Measurements from ENCODE around the gene TAS2R1. TPM values are rescaled to one million over a fixed set of nuclear protein-coding genes. Genes with fewer than 3 reads are reported as not detected.

Gene TAS2R1
- total RNA-seq, 1 experiment from 2014 or later = not detected

DNA sequence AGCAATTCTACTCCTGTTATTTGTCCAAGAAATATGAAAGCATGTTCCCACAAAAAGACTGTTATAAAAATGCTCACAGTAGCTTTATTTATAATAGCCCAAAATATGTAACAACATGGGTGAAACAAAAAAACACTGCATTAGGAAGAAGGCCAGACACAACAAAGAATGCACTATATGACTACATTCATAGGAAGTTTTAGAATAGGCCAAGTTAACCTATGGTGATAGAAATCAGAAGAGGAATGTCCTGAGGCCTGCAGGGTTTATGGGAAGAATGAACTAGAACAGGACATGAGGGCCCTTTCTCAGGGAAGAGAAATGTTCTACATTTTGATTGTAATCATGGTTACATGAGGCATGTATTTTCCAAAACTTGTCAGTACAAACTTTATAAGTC, 24.7 kb upstream of the TAS2R1 start:
- Mint-ChIP-seq H3K4me1 (ENCODE audit: insufficient read depth, unreplicated experiment) (no peaks in the 10 kb centered on the region), H3K36me3 (ENCODE audit: insufficient read depth, unreplicated experiment) (no peaks in the 10 kb centered on the region), H3K9me3 (ENCODE audit: unreplicated experiment) (no peaks in the 10 kb centered on the region), H3K27ac (ENCODE audit: low read depth, unreplicated experiment) (no peak overlapping the region), H3K27me3 (ENCODE audit: insufficient read depth, unreplicated experiment) (no peaks in the 10 kb centered on the region), H3K4me3 (ENCODE audit: unreplicated experiment) (no peak overlapping the region)
- ChIA-PET POLR2A (no interaction called here), CTCF (interaction anchor here (0.6 kb wide), 1 partner anchor 161 kb away, joined by 3 read pairs; no protein-coding TSS in a partner anchor)
- TF ChIP-seq, protein P1, sequence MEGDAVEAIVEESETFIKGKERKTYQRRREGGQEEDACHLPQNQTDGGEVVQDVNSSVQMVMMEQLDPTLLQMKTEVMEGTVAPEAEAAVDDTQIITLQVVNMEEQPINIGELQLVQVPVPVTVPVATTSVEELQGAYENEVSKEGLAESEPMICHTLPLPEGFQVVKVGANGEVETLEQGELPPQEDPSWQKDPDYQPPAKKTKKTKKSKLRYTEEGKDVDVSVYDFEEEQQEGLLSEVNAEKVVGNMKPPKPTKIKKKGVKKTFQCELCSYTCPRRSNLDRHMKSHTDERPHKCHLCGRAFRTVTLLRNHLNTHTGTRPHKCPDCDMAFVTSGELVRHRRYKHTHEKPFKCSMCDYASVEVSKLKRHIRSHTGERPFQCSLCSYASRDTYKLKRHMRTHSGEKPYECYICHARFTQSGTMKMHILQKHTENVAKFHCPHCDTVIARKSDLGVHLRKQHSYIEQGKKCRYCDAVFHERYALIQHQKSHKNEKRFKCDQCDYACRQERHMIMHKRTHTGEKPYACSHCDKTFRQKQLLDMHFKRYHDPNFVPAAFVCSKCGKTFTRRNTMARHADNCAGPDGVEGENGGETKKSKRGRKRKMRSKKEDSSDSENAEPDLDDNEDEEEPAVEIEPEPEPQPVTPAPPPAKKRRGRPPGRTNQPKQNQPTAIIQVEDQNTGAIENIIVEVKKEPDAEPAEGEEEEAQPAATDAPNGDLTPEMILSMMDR (IDR thresholded peaks at IDR 0.05; ENCODE audit: unreplicated experiment) = no peak
- intact Hi-C loops (cut with micrococcal nuclease) = no loop called here
- DNase-seq (ENCODE audit: unreplicated experiment) = no peak
- no TSS peak for BruUV-seq (replicated peaks)

DNA sequence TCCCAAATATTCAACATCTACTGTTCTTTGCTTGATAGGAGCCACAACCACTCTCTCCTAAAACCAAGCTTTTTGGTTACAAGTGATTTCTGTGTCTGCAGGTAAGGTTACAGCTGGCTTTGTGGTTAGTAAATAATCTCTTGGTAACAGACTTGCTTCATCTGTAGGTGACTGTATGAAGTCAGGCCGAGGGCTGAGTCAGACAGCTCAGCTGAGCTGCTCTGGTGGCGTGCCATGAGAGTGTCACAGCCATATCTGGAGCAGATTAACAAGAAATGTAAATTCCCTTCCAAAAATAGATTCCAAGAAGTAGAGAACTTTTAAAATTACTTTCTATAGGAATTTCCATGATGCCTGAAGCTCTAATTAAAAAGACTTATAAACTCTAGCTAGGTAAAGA, 23.7 kb upstream of the TAS2R1 start:
- POLR2A ChIA-PET = interaction anchor here (0.6 to 0.9 kb wide), 2 partner anchors 10 to 47 kb away, joined by 3 read pairs; no protein-coding TSS in a partner anchor
- no peaks in the 10 kb centered on the region for H3K9me3 Mint-ChIP-seq (ENCODE audit: unreplicated experiment)
- peak; percentile 60 for DNase-seq (ENCODE audit: unreplicated experiment)
- CTCF ChIA-PET = interaction anchor here (0.6 to 0.8 kb wide), 2 partner anchors 9 to 40 kb away, joined by 3 to 4 read pairs; no protein-coding TSS in a partner anchor
- no peaks in the 10 kb centered on the region for H3K4me1 Mint-ChIP-seq (ENCODE audit: insufficient read depth, unreplicated experiment)
- intact Hi-C loops (cut with micrococcal nuclease) = no loop called here
- BruUV-seq (replicated peaks) = no TSS peak
- TF ChIP-seq, protein P1 (IDR thresholded peaks at IDR 0.05; ENCODE audit: unreplicated experiment) = no peak
- H3K27ac Mint-ChIP-seq (ENCODE audit: low read depth, unreplicated experiment) = no peak overlapping the region
- H3K4me3 Mint-ChIP-seq (ENCODE audit: unreplicated experiment) = no peak overlapping the region
- H3K36me3 Mint-ChIP-seq (ENCODE audit: insufficient read depth, unreplicated experiment) = no peaks in the 10 kb centered on the region
- no peaks in the 10 kb centered on the region for H3K27me3 Mint-ChIP-seq (ENCODE audit: insufficient read depth, unreplicated experiment)

DNA sequence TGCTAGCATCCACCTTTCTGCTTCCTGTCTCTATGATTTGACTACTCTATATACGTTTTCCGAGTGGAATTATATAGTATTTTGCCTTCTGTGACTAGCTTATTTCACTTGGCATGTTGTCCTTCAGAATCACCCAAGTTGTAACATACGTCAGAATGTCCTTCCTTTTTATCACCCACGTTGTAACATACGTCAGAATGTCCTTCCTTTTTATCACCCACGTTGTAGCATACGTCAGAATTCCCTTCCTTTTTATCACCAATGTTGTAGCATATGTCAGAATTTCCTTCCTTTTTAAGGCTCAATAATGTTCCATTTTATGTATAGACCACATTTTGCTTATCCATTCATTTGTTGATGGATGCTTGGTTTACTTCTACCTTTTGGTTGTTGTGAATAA, 22.9 kb upstream of the TAS2R1 start:
- H3K36me3 Mint-ChIP-seq (ENCODE audit: insufficient read depth, unreplicated experiment) = no peaks in the 10 kb centered on the region
- POLR2A ChIA-PET = interaction anchor here (0.7 kb wide), 1 partner anchor 901 kb away, joined by 3 read pairs; no protein-coding TSS in a partner anchor
- H3K4me1 Mint-ChIP-seq (ENCODE audit: insufficient read depth, unreplicated experiment) = no peaks in the 10 kb centered on the region
- CTCF ChIA-PET = interaction anchor here (1.1 kb wide), 1 partner anchor 9 kb away, joined by 4 read pairs; no protein-coding TSS in a partner anchor
- no peak for DNase-seq (ENCODE audit: unreplicated experiment)
- H3K4me3 Mint-ChIP-seq (ENCODE audit: unreplicated experiment) = no peak overlapping the region
- H3K27ac Mint-ChIP-seq (ENCODE audit: low read depth, unreplicated experiment) = no peak overlapping the region
- no peaks in the 10 kb centered on the region for H3K27me3 Mint-ChIP-seq (ENCODE audit: insufficient read depth, unreplicated experiment)
- TF ChIP-seq, protein P1 (IDR thresholded peaks at IDR 0.05; ENCODE audit: unreplicated experiment) = no peak
- no peaks in the 10 kb centered on the region for H3K9me3 Mint-ChIP-seq (ENCODE audit: unreplicated experiment)
- no TSS peak for BruUV-seq (replicated peaks)
- intact Hi-C loops (cut with micrococcal nuclease) = no loop called here

DNA sequence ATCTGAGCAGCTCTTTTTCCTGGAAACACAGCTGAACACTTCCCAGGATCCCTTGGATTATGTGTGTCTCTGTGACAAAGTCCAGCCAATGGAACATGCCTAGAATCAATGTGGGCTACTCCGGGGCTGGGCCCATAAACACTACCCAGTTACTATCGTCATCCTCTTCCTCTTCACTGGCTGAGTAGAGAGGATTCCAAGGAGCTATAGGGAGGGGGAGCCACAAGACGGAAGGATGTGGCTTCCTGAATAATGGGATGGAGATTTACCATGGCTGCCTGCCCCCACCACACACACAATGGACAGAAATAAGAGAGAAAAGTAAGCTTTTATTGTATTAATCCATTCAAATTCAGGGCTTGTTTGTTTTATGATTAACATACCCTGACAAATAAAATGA, 22.1 kb upstream of the TAS2R1 start:
- intact Hi-C loops (cut with micrococcal nuclease) = no loop called here
- Mint-ChIP-seq H3K4me1 (ENCODE audit: insufficient read depth, unreplicated experiment) (no peaks in the 10 kb centered on the region), H3K27me3 (ENCODE audit: insufficient read depth, unreplicated experiment) (no peaks in the 10 kb centered on the region), H3K36me3 (ENCODE audit: insufficient read depth, unreplicated experiment) (no peaks in the 10 kb centered on the region), H3K4me3 (ENCODE audit: unreplicated experiment) (no peak overlapping the region), H3K27ac (ENCODE audit: low read depth, unreplicated experiment) (no peak overlapping the region), H3K9me3 (ENCODE audit: unreplicated experiment) (no peaks in the 10 kb centered on the region)
- POLR2A ChIA-PET = no interaction called here
- DNase-seq (ENCODE audit: unreplicated experiment) = no peak
- TF ChIP-seq, protein P1 (IDR thresholded peaks at IDR 0.05; ENCODE audit: unreplicated experiment) = no peak
- CTCF ChIA-PET = interaction anchor here (1.1 kb wide), 1 partner anchor 8 kb away, joined by 4 read pairs; no protein-coding TSS in a partner anchor
- no TSS peak for BruUV-seq (replicated peaks)

Measured in MCF 10A (cell line).